Left ventricle myocardium superior (tissue), 1 donor: ENCODE data around the gene GOLGA3. TPM values are rescaled to one million over a fixed set of nuclear protein-coding genes. Genes with fewer than 3 reads are reported as not detected.
A peak's percentile ranks its signal among the peaks of the same experiment; 100 is the strongest.
"Not testable (repeated sequence)": the region's sequence is repeated elsewhere in the genome, so short reads cannot be mapped to it uniquely, and the experiment has no call there.

ENCODE experiments used
- ATAC-seq: fragments of 200-7000 bp; cut with Tn5 transposase; one replicate; pipeline ENCODE4 v1.9.1; 2020; ENCODE audit warnings: mild to moderate bottlenecking, moderate library complexity
- DNase-seq: peaks from one replicate; pipeline ENCODE4 v3.0.0-alpha.2; 2020
- intact Hi-C: fragments of 100-400 bp; cut with micrococcal nuclease; formaldehyde crosslinking; loops from one replicate; pipeline ENCODE4 v1.11.0; 2022
- total RNA-seq: library from RNA; stranded (reverse); fragmentation: NEBNext Ultra II Directional; extraction: Animal tissue kit (Norgen Biotek cat#: 25700); gene quantifications from one replicate; pipeline ENCODE4 v1.2.1, GENCODE V29; 2021
- donor health status: DM: no; HTN: yes; CAD: no; lungs with severe emphysema.

GOLGA3 gene
- total RNA-seq, 1 donor from 2014 or later: 26.3 TPM

GRCh38 chr12:132847363-132848356 is 19.0 kb upstream of the GOLGA3 start:
- DNase-seq: no peak
- no peak for ATAC-seq
- intact Hi-C loops: no loop called here

- intact Hi-C loops, ATAC-seq, DNase-seq: not testable (repeated sequence)
Measured at GRCh38 chr12:132844681-132845080, 16.0 kb upstream of the GOLGA3 start.

- DNase-seq: no peak
- no peak for ATAC-seq
- intact Hi-C loops: no loop called here
Measured at GRCh38 chr12:132842449-132843045, 13.9 kb upstream of the GOLGA3 start.

- intact Hi-C loops: no loop called here
- ATAC-seq: no peak
- DNase-seq: no peak
Measured at GRCh38 chr12:132841151-132841550, 12.5 kb upstream of the GOLGA3 start.

- DNase-seq (no peak), ATAC-seq (no peak)
- intact Hi-C loops: no loop called here
Measured at GRCh38 chr12:132840536-132840935, 11.9 kb upstream of the GOLGA3 start.

GRCh38 chr12:132839558-132840235 is 11.0 kb upstream of the GOLGA3 start:
- DNase-seq: no peak
- intact Hi-C loops: no loop called here
- no peak for ATAC-seq

- ATAC-seq (peak; percentile 47), DNase-seq (peak; percentile 41)
- intact Hi-C loops: no loop called here
Measured at GRCh38 chr12:132838410-132839080, 9.9 kb upstream of the GOLGA3 start.

GRCh38 chr12:132837693-132838409 is 9.2 kb upstream of the GOLGA3 start:
- ATAC-seq: peak; percentile 77
- intact Hi-C loops: no loop called here
- DNase-seq: peak; percentile 57

- ATAC-seq (no peak), DNase-seq (no peak)
- intact Hi-C loops: no loop called here
Measured at GRCh38 chr12:132836795-132837331, 8.2 kb upstream of the GOLGA3 start.

- DNase-seq, intact Hi-C loops, ATAC-seq: not testable (repeated sequence)
Measured at GRCh38 chr12:132836230-132836629, 7.6 kb upstream of the GOLGA3 start.

GRCh38 chr12:132835076-132836025 is 6.7 kb upstream of the GOLGA3 start:
- ATAC-seq (no peak), DNase-seq (no peak)
- intact Hi-C loops: no loop called here

- intact Hi-C loops: no loop called here
- DNase-seq (no peak), ATAC-seq (no peak)
Measured at GRCh38 chr12:132834181-132834711, 5.6 kb upstream of the GOLGA3 start.

GRCh38 chr12:132833341-132833740 is 4.7 kb upstream of the GOLGA3 start:
- intact Hi-C loops: no loop called here

GRCh38 chr12:132831771-132832170 is 3.1 kb upstream of the GOLGA3 start:
- ATAC-seq (no peak), DNase-seq (no peak)
- intact Hi-C loops: no loop called here

More at GRCh38 chr12:132833341-132833740, 4.7 kb upstream of the GOLGA3 start:
- DNase-seq (no peak), ATAC-seq (no peak)

GRCh38 chr12:132827763-132828703 is 636 bp downstream of the GOLGA3 start:
- DNase-seq (peak; percentile 52), ATAC-seq (peak; percentile 17)
- intact Hi-C loops: no loop called here

- ATAC-seq (no peak), DNase-seq (no peak)
- intact Hi-C loops: no loop called here
Measured at GRCh38 chr12:132825861-132826260, 2.8 kb downstream of the GOLGA3 start.
